SK-N-SH (cell line): Measurements from ENCODE around the gene H6PD. TPM values are rescaled to one million over a fixed set of nuclear protein-coding genes. Genes with fewer than 3 reads are reported as not detected.

ENCODE experiments used
- CTCF ChIA-PET: fragments of 300-600, 350-600 bp; formaldehyde crosslinking; extraction: SDS; loops from one replicate; lab custom pipeline; 2021; lab: Yijun Ruan, JAX
- POLR2A ChIA-PET: fragments of 350-600 bp; sonication (Branson Sonifier 250); formaldehyde crosslinking; extraction: SDS; loops from one replicate; lab custom pipeline; 2020; ENCODE audit warnings: antibody characterized with exemption, inconsistent platforms; lab: Yijun Ruan, JAX
- DNase-seq: peaks from one replicate; pipeline ENCODE4 v3.0.0; 2012
- H2AFZ ChIP-seq: fragments of 200-600 bp; sonication (generic); 2 replicates; pipeline ENCODE4 v1.8.1; 2016; ENCODE audit warnings: antibody characterized with exemption, mild to moderate bottlenecking, low read depth
- H3F3A ChIP-seq: fragments of 200-600 bp; sonication (generic); replicated peaks from 2 replicates; pipeline ENCODE3; 2016; ENCODE audit warnings: antibody characterized with exemption, mild to moderate bottlenecking; ENCODE audit not compliant: insufficient read depth
- H3K27ac ChIP-seq, 2 experiments: fragments of 200-500 bp in 1 of 2; fragments of 200-600 bp in 1 of 2; sonication (Bioruptor generic) in 1 of 2; sonication (generic), shearing (Covaris generic) in 1 of 2; 2 replicates each; pipeline versions ENCODE4 v1.5.1 to v1.6.1; 2014 to 2016; ENCODE audit warnings: low read depth in 2 of 2, inconsistent platforms in 1 of 2, low read length in 1 of 2, mild to moderate bottlenecking in 1 of 2, mixed read lengths in 1 of 2
- H3K27me3 ChIP-seq: fragments of 200-600 bp; sonication (generic), shearing (Covaris generic); 2 replicates; pipeline ENCODE4 v1.6.1; 2016; ENCODE audit warnings: mixed run types; ENCODE audit not compliant: insufficient read depth
- H3K36me3 ChIP-seq, 2 experiments: fragments of 200-500 bp in 1 of 2; fragments of 200-600 bp in 1 of 2; sonication (Bioruptor generic) in 1 of 2; sonication (generic) in 1 of 2; replicated peaks in 1 of 2; 2 replicates each; pipeline versions ENCODE3 to v1.5.1; 2014 to 2016; ENCODE audit warnings: low read length in 1 of 2, mild to moderate bottlenecking in 1 of 2; ENCODE audit not compliant: insufficient read depth in 2 of 2, control insufficient read depth in 1 of 2
- H3K4me1 ChIP-seq, 2 experiments: fragments of 200-500 bp in 1 of 2; fragments of 200-600 bp in 1 of 2; sonication (Bioruptor generic) in 1 of 2; sonication (generic), shearing (Covaris generic) in 1 of 2; 2 replicates each; pipeline versions ENCODE4 v1.5.1 to v1.6.1; 2014 to 2016; ENCODE audit warnings: low read depth in 1 of 2, low read length in 1 of 2, mixed run types in 1 of 2; ENCODE audit not compliant: insufficient read depth in 2 of 2, control insufficient read depth in 1 of 2
- H3K4me2 ChIP-seq: fragments of 200-600 bp; sonication (generic), shearing (Covaris generic); 2 replicates; pipeline ENCODE4 v1.6.1; 2017; ENCODE audit warnings: mixed run types
- H3K4me3 ChIP-seq, 2 experiments: fragments of 200-500 bp in 1 of 2; fragments of 200-600 bp in 1 of 2; sonication (Bioruptor generic) in 1 of 2; sonication (generic), shearing (Covaris generic) in 1 of 2; 2 replicates each; pipeline versions ENCODE4 v1.5.1 to v1.8.1; 2014 to 2016; ENCODE audit warnings: low read depth in 2 of 2, inconsistent platforms in 1 of 2, low read length in 1 of 2, mild to moderate bottlenecking in 1 of 2, mixed read lengths in 1 of 2, moderate library complexity in 1 of 2
- H3K79me2 ChIP-seq: fragments of 200-600 bp; sonication (generic); 2 replicates; pipeline ENCODE4 v1.8.1; 2017; ENCODE audit warnings: mild to moderate bottlenecking; ENCODE audit not compliant: insufficient read depth
- H3K9ac ChIP-seq: fragments of 200-600 bp; sonication (generic); 2 replicates; pipeline ENCODE4 v1.6.1; 2017; ENCODE audit warnings: mixed run types
- H3K9me2 ChIP-seq: fragments of 200-600 bp; sonication (generic); 2 replicates; pipeline ENCODE4 v1.6.1; 2017; ENCODE audit warnings: mixed run types
- H3K9me3 ChIP-seq: fragments of 200-600 bp; sonication (generic); 2 replicates; pipeline ENCODE4 v1.6.1; 2017; ENCODE audit warnings: mixed run types, mild to moderate bottlenecking, moderate library complexity
- H4K20me1 ChIP-seq: fragments of 200-600 bp; sonication (generic); 2 replicates; pipeline ENCODE4 v1.6.1; 2017; ENCODE audit warnings: mild to moderate bottlenecking, mixed run types; ENCODE audit not compliant: insufficient read depth
- CHD2 ChIP-seq: fragments of 150-350 bp; IDR thresholded peaks from 2 replicates; pipeline ENCODE4 v1.6.1; 2018; ENCODE audit warnings: low read length; ENCODE audit not compliant: partially characterized antibody
- EP300 ChIP-seq, 2 experiments: IDR thresholded peaks; 2 replicates each; pipeline versions ENCODE4 v1.4.0 to v1.6.1; 2012; ENCODE audit warnings: borderline replicate concordance in 1 of 2, low read depth in 1 of 2, low read length in 1 of 2
- FOSL2 ChIP-seq: IDR thresholded peaks from 2 replicates; pipeline ENCODE4 v1.4.0; 2012; ENCODE audit warnings: low read depth, mild to moderate bottlenecking, moderate library complexity, borderline replicate concordance
- FOXJ3 ChIP-seq: sonication (generic); formaldehyde crosslinking; IDR thresholded peaks from 2 replicates; pipeline ENCODE4 v1.5.1; 2020; ENCODE audit warnings: mild to moderate bottlenecking, missing genetic modification reagents
- IRF3 ChIP-seq: fragments of 150-350 bp; IDR thresholded peaks from 2 replicates; pipeline ENCODE4 v1.6.1; 2016; ENCODE audit warnings: mild to moderate bottlenecking, low read depth, low read length
- JUND ChIP-seq: IDR thresholded peaks from 2 replicates; pipeline ENCODE4 v1.4.0; 2012
- RAD21 ChIP-seq: IDR thresholded peaks from 2 replicates; pipeline ENCODE4 v1.6.1; 2012; ENCODE audit warnings: mild to moderate bottlenecking, low read length
- SIN3A ChIP-seq: IDR thresholded peaks from 2 replicates; pipeline ENCODE4 v1.6.1; 2012; ENCODE audit warnings: low read depth, mild to moderate bottlenecking, low read length, moderate library complexity, borderline replicate concordance
- SMC3 ChIP-seq: IDR thresholded peaks from 2 replicates; pipeline ENCODE4 v1.6.1; 2012; ENCODE audit warnings: low read depth, low read length, improper control_type of control experiment
- USF1 ChIP-seq: IDR thresholded peaks from 2 replicates; pipeline ENCODE4 v1.4.0; 2012; ENCODE audit warnings: low read depth, borderline replicate concordance
- WGBS: methylation state at CpG from one replicate; pipeline ENCODE4 v1.1.6; 2017; ENCODE audit warnings: low lambda C conversion rate; 5-methylcytosine and 5-hydroxymethylcytosine counted together
- polyA plus RNA-seq, 3 experiments: library from polyadenylated mRNA; depleted of rRNA; stranded (reverse); fragments of >200 nt; gene quantifications; 2 replicates each; pipeline ENCODE4 v1.2.3, GENCODE V29; 2012

The H6PD gene
- polyA plus RNA-seq, 1 of the 3 experiments (the other 2 are of a cell fraction), result 19.1 TPM

- POLR2A ChIA-PET, result no interaction called here
Observed at GRCh38 chr1:9317591-9318417, 83.2 kb downstream of the H6PD start.

GRCh38 chr1:9319208-9319788 lies 84.7 kb downstream of the H6PD start:
- H4K20me1 ChIP-seq, result peaks cover 30% of the 10 kb centered on the region
- H3K9ac ChIP-seq, result no peak overlapping the region
- H3K9me3 ChIP-seq, result no peaks in the 10 kb centered on the region
- H3K4me3 ChIP-seq, result no peak overlapping the region
- no peaks in the 10 kb centered on the region for H3K9me2 ChIP-seq
- H3K27ac ChIP-seq, result no peak overlapping the region
- ChIA-PET CTCF (no interaction called here), POLR2A (no interaction called here)
- WGBS, result 89% methylated on average over 8 of the region's 20 CpGs
- H2AFZ ChIP-seq, result no peak overlapping the region
- H3K79me2 ChIP-seq, result peaks cover 13% of the 10 kb centered on the region; the same call in 1 of the 2 replicates
- no peaks in the 10 kb centered on the region for H3K36me3 ChIP-seq
- no peak overlapping the region for H3K4me2 ChIP-seq
- H3F3A ChIP-seq, result no peaks in the 10 kb centered on the region
- no peak for DNase-seq
- peaks cover 0 to 14% of the 10 kb centered on the region in 2 experiments; a peak in 1 of 4 replicates for H3K4me1 ChIP-seq
- no peak for TF ChIP-seq USF1
- no peak for TF ChIP-seq FOXJ3 (CRISPR knock-in tag)
- TF ChIP-seq JUND, result no peak
- no peak for TF ChIP-seq CHD2
- TF ChIP-seq EP300 (IDR thresholded peaks at IDR 0.05; ENCODE audit: borderline replicate concordance in 1 of 2, low read depth in 1 of 2, low read length in 1 of 2), result no peak
- no peak for TF ChIP-seq SMC3
- no peak for TF ChIP-seq IRF3
- no peak for TF ChIP-seq SIN3A
- H3K27me3 ChIP-seq, result no peaks in the 10 kb centered on the region

More at GRCh38 chr1:9317591-9318417, 83.2 kb downstream of the H6PD start:
- peaks cover 30% of the 10 kb centered on the region for H4K20me1 ChIP-seq
- peaks cover 0 to 13% of the 10 kb centered on the region in 2 experiments; a peak in 1 of 4 replicates for H3K4me1 ChIP-seq
- no peak overlapping the region for H3K27ac ChIP-seq
- H3K4me3 ChIP-seq, result no peak overlapping the region
- H3K27me3 ChIP-seq, result no peaks in the 10 kb centered on the region
- TF ChIP-seq FOSL2 (peak; percentile 23; the same call in 1 of the 2 replicates), RAD21 (no peak)
- no peaks in the 10 kb centered on the region for H3K36me3 ChIP-seq
- H3K79me2 ChIP-seq, result peaks cover 13% of the 10 kb centered on the region; the same call in 1 of the 2 replicates
- no peaks in the 10 kb centered on the region for H3K9me3 ChIP-seq
- CTCF ChIA-PET, result interaction anchor here (1.3 kb wide), 1 partner anchor 138 kb away, joined by 4 read pairs; no protein-coding TSS in a partner anchor
- no peaks in the 10 kb centered on the region for H3F3A ChIP-seq
- H2AFZ ChIP-seq, result no peak overlapping the region
- DNase-seq, result no peak
- no peaks in the 10 kb centered on the region for H3K9me2 ChIP-seq
- WGBS, result 73% methylated on average over 17 of the region's 28 CpGs
- no peak overlapping the region for H3K4me2 ChIP-seq
- H3K9ac ChIP-seq, result no peak overlapping the region
